Breast epithelium (tissue), 4 donors: ENCODE data around the gene PAQR8. TPM values are rescaled to one million over a fixed set of nuclear protein-coding genes. Genes with fewer than 3 reads are reported as not detected.

Experiments used
- DNase-seq, 2 donors: peaks; one replicate each; pipeline ENCODE4 v3.0.0-alpha.2; 2019; ENCODE audit warnings: low spot score in 2 of 2
- H3K27ac ChIP-seq, 2 donors: fragments of 200-600 bp; sonication (generic) in 1 of 2; one replicate each; pipeline ENCODE4 v1.5.1; 2016 to 2019; ENCODE audit warnings: mild to moderate bottlenecking in 1 of 2
- H3K27me3 ChIP-seq, 2 donors: fragments of 200-600 bp; sonication (generic) in 1 of 2; one replicate each; pipeline versions ENCODE4 v1.5.1 to v1.6.0; 2017 to 2019; ENCODE audit warnings: control low read depth in 1 of 2, mild to moderate bottlenecking in 1 of 2
- H3K36me3 ChIP-seq: fragments of 200-600 bp; one replicate; pipeline ENCODE4 v1.5.1; 2019
- H3K4me1 ChIP-seq, 2 donors: fragments of 200-600 bp; sonication (generic); one replicate each; pipeline ENCODE4 v1.5.1; 2016 to 2019; ENCODE audit warnings: control low read depth in 1 of 2
- H3K4me3 ChIP-seq, 3 donors: fragments of 200-600 bp; sonication (generic); 1 replicate in 2 of 3; 2 replicates in 1 of 3; pipeline ENCODE4 v1.5.1; 2016 to 2019; ENCODE audit warnings: mild to moderate bottlenecking in 3 of 3, moderate library complexity in 2 of 3
- H3K9me3 ChIP-seq, 2 donors: fragments of 200-600 bp; sonication (generic) in 1 of 2; one replicate each; pipeline ENCODE4 v1.5.1; 2016 to 2019; ENCODE audit warnings: control low read depth in 1 of 2
- CTCF ChIP-seq, 3 donors: fragments of 450-650 bp; IDR thresholded peaks; one replicate each; pipeline ENCODE4 v1.5.1; 2016 to 2017; ENCODE audit warnings: antibody characterized with exemption in 3 of 3, mild to moderate bottlenecking in 3 of 3, moderate library complexity in 3 of 3
- POLR2A ChIP-seq: fragments of 450-650 bp; IDR thresholded peaks from one replicate; pipeline ENCODE4 v1.6.1; 2016; ENCODE audit warnings: antibody characterized with exemption, mild to moderate bottlenecking, moderate library complexity
- POLR2AphosphoS5 ChIP-seq, 3 donors: sonication (generic); formaldehyde crosslinking; IDR thresholded peaks; one replicate each; pipeline ENCODE4 v1.6.1; 2017; ENCODE audit warnings: antibody characterized with exemption in 3 of 3
- intact Hi-C: fragments of 100-400 bp; cut with DNase I; formaldehyde crosslinking; loops from one replicate; pipeline ENCODE4 v1.15.1; 2023; ENCODE audit warnings: low total_unique reads
- total RNA-seq, 3 donors: library from RNA; depleted of rRNA; stranded (reverse); fragments of >200 nt; gene quantifications; one replicate each; pipeline ENCODE4 v1.1.0, GENCODE V29; 2016

PAQR8 gene
- total RNA-seq, 3 donors from 2014 or later = 4.0 to 4.6 (median 4.3) TPM

GRCh38 chr6:52364480-52365166 lies 2.7 kb downstream of the PAQR8 start:
- Histone ChIP-seq H3K27me3 (no peaks in the 10 kb centered on the region), H3K9me3 (no peaks in the 10 kb centered on the region), H3K4me1 (peaks cover 0 to 4% of the 10 kb centered on the region in 2 donors), H3K27ac (no peak overlapping the region), H3K36me3 (no peaks in the 10 kb centered on the region), H3K4me3 (no peak overlapping the region)
- DNase-seq = no peak
- no peak for TF ChIP-seq POLR2A
- TF ChIP-seq POLR2AphosphoS5 (IDR thresholded peaks at IDR 0.05) = no peak
- TF ChIP-seq CTCF (IDR thresholded peaks at IDR 0.05) = no peak
- intact Hi-C loops = no loop called here

GRCh38 chr6:52365317-52365716 lies 3.4 kb downstream of the PAQR8 start:
- no peak overlapping the region for H3K4me3 ChIP-seq
- no peaks in the 10 kb centered on the region for H3K9me3 ChIP-seq
- H3K4me1 ChIP-seq = peaks cover 0 to 4% of the 10 kb centered on the region in 2 donors
- no peak for DNase-seq
- no peak overlapping the region for H3K27ac ChIP-seq
- TF ChIP-seq CTCF (IDR thresholded peaks at IDR 0.05) = no peak
- TF ChIP-seq POLR2A = no peak
- no peak for TF ChIP-seq POLR2AphosphoS5 (IDR thresholded peaks at IDR 0.05)
- intact Hi-C loops = no loop called here
- no peaks in the 10 kb centered on the region for H3K36me3 ChIP-seq
- H3K27me3 ChIP-seq = no peaks in the 10 kb centered on the region

- intact Hi-C loops = no loop called here
- Histone ChIP-seq H3K4me1 (peaks cover 0 to 4% of the 10 kb centered on the region in 2 donors), H3K9me3 (no peaks in the 10 kb centered on the region), H3K27me3 (no peaks in the 10 kb centered on the region), H3K27ac (no peak overlapping the region), H3K36me3 (no peaks in the 10 kb centered on the region), H3K4me3 (no peak overlapping the region)
- DNase-seq = no peak
- no peak for TF ChIP-seq CTCF (IDR thresholded peaks at IDR 0.05)
- TF ChIP-seq POLR2A = no peak
- no peak for TF ChIP-seq POLR2AphosphoS5 (IDR thresholded peaks at IDR 0.05)
Measured at GRCh38 chr6:52365866-52366540, 4.1 kb downstream of the PAQR8 start.

GRCh38 chr6:52368002-52368401 lies 6.1 kb downstream of the PAQR8 start:
- Histone ChIP-seq H3K27ac (no peak overlapping the region), H3K27me3 (no peaks in the 10 kb centered on the region), H3K4me1 (peaks cover 0 to 4% of the 10 kb centered on the region in 2 donors), H3K4me3 (no peak overlapping the region), H3K9me3 (no peaks in the 10 kb centered on the region), H3K36me3 (no peaks in the 10 kb centered on the region)
- no peak for DNase-seq
- TF ChIP-seq CTCF (IDR thresholded peaks at IDR 0.05) (no peak), POLR2A (no peak), POLR2AphosphoS5 (IDR thresholded peaks at IDR 0.05) (no peak)
- intact Hi-C loops = no loop called here

- no peak for TF ChIP-seq POLR2AphosphoS5 (IDR thresholded peaks at IDR 0.05)
- TF ChIP-seq CTCF (IDR thresholded peaks at IDR 0.05) = no peak
- TF ChIP-seq POLR2A = no peak
- intact Hi-C loops = no loop called here
Measured at GRCh38 chr6:52369234-52369633, 7.3 kb downstream of the PAQR8 start.

More at GRCh38 chr6:52369234-52369633, 7.3 kb downstream of the PAQR8 start:
- no peak overlapping the region for H3K4me3 ChIP-seq
- no peaks in the 10 kb centered on the region for H3K36me3 ChIP-seq
- no peak for DNase-seq
- H3K9me3 ChIP-seq = no peaks in the 10 kb centered on the region
- H3K4me1 ChIP-seq = no peaks in the 10 kb centered on the region
- no peaks in the 10 kb centered on the region for H3K27me3 ChIP-seq
- no peak overlapping the region for H3K27ac ChIP-seq
